HG03520 (cell line): ENCODE results near the gene SHISA7.
"Not testable (repeated sequence)": the region's sequence is repeated elsewhere in the genome, so short reads cannot be mapped to it uniquely, and the experiment has no call there.

Experiments used
- ATAC-seq: cut with Tn5 transposase; IDR thresholded peaks from one replicate; pipeline ENCODE4 v1.9.1; 2021; ENCODE audit warnings: mild to moderate bottlenecking, moderate library complexity; ENCODE audit not compliant: unreplicated experiment

The SHISA7 gene

DNA sequence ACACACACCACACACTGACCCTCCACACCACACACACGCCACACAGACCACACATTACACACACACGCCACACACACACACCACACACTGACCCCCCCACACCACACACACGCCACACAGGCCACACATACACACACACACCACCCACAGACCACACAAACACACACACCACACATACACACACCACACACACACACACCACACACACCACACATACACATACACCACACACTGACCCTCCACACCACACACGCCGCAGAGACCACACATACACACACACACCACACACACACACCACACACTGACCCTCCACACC is 5.0 kb upstream of the SHISA7 start:
- ATAC-seq, result not testable (repeated sequence)

DNA sequence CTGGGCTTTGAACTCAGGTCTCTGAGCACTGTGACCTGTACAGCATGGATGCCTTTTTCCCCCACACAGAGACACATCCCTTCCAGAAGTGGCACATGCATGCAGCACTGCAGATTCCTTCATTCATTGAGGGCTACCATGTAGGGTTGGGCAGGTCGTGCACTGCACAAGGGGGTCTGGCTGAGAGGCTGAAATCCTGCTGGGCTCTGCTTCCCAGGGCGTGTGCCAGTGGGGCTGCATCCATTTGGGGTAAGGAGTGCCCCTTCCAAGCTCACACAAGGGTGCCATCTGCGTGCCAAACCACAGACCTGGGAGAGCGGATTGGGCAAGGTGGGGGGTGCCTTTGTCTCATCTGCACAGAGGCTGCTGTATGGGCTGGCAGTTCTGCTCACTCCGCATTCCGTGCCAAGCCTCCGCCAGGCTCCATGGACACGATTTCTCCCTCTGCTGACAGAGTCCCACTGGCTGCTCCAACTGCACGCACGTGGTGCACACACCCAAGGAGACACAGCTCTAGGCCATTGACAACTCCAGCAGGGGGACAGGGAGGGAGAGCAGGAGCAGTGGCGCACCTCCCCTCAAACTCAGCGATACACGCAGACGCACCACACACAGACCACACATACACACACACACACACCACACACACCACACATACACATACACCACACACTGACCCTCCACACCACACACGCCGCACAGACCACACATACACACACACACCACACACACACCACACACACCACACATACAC is 4.5 kb upstream of the SHISA7 start:
- ATAC-seq, result no peak

GRCh38 chr19:55446060-55446459 is 3.0 kb upstream of the SHISA7 start:
- no peak for ATAC-seq

GRCh38 chr19:55444646-55445045 is 1.5 kb upstream of the SHISA7 start:
- ATAC-seq, result no peak

DNA sequence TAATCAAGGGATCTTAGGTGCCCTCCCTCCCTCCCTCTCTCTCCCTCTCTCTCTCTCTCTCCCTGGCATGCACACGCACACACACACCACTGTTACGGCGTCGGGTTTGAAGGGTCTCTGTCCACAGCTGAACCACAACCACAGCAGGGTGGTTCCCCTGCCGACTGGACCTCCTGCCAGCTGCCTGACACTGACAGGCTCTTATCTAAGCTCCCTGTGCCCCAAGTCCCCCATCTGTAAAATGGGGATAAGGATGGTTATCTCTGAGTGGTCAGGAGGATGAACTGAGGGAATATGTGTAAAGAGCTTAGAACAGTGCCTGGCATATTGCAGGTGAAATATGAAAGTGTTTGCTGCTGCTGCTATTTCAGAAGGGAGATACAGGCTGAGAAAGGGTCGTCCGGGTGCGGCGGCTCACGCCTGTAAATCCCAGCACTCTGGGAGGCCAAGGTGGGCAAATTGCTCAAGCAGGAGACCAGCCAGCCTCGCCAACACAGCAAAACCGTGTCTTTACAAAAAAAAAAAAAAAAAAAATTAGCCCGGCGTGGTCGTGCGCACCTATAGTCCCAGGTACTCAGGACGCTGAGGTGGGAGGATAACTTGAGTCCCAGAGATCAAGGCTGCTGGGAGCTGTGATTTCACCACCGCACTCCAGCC is 852 bp upstream of the SHISA7 start:
- ATAC-seq, result no peak

DNA sequence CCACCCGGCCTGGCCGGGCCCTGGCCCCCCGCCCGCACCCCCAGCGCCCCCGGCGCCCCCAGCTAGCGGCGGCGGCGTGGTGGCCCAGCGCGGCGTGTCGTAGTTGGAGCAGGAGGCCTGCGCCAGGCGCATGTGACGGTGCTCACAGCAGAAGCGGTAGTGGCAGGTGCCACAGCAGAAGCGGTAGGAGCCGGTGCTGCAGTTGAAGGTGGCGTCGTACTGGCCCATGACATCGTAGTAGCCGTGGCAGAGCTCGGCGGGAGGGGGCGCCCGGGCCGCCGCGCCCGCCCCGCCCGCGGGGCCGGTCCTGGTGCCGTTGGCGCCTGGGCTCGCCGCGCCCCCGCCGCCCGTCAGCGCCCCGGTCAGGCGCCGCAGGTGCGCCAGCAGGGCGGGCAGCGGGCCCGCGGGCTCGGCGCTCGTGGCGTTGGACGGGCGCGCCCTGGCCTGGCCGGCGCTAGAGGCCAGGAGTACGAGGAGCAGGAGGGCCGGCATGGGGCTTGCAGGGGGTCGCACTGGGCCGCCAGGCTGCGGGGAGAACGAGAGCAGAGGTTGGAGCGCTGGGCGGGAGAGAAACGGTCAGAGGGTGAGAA is 633 bp downstream of the SHISA7 start:
- no peak for ATAC-seq

DNA sequence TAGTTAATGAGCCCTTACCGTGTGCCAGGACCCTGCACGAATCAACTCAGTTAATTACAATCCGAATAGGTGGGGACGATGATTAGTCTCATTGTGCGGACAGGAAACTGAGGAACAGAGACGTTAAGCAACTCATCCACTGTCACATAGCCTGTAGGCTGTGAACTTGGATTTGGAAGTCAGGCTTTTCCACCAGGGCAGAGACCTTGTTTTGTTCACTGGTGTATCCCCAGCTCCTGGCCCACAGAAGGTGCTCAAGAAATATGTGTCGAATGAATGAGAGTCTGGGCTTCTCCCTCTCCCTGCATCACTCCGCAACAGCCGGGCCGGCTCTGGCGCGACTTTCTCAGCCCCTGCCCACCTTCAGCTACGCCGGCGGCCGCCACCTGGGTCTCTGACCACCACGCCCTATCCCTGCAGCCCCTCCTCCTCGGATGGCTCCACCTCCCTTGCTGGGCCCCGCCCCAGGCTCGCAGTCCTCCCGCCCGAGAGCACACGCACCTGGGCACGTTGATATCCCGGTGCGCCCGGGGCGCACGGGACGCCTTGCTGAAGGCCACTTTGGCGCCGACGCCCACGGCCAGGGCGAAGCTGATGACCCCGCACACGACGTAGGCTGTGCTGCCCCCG is 1.3 kb downstream of the SHISA7 start:
- no peak for ATAC-seq

- ATAC-seq, result no peak
These were observed 1.8 kb downstream of the SHISA7 start for GRCh38 chr19:55441319-55441691.

DNA sequence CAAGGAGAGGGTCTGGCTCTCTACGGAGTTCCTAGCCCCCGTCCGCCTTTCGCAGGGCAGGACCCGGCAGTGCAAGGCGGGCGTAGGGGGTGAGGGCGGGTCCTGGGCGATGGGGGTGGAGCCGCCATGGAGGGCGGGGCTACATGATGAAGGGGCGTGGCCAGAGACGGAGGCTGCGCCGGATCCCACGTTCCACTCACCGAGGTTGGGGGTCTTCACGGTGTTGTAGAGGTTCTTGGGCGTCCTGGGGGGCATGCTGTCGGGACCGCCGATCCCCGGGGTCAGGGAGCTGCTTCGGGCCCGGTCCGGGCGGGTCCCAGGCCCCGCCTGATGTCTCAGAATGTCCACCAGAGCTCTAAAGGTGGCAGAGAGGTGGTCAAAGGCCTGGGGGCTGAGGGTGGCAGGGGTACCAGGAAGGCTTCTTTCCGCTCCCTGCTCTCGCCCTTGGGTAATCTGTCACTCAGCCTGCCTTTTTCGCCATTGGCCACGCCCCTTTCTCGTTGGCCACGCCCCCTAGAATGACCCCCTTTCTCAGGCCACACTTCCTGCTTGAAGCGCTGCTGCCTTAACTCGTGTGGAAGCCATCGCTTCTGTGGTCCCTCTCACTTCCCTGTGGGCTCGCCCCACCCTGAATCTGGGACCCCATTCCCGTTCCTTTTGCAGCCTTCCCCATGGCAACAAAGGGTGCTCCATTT is 2.5 kb downstream of the SHISA7 start:
- ATAC-seq, result no peak

DNA sequence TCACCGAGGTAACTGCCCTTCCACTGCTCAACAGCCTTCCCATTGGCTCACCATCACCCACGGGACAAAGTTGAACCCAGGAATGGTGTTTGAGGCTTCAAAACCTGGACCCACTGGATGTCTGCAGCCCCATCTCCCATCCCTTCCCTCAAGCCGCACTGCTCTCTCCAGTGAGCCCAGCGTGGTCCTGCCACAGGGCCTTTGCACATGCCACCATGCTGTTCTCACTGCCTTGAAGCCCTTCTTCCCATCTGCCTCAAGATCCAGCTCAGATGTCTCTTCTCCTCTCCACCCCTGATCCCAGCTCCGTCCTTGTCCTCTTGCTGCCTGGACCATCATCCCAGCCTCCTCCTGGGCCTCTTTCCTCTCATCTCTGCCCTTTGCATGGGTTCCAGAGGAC is 4.0 kb downstream of the SHISA7 start:
- no peak for ATAC-seq

GRCh38 chr19:55437410-55437809 is 5.7 kb downstream of the SHISA7 start:
- no peak for ATAC-seq

DNA sequence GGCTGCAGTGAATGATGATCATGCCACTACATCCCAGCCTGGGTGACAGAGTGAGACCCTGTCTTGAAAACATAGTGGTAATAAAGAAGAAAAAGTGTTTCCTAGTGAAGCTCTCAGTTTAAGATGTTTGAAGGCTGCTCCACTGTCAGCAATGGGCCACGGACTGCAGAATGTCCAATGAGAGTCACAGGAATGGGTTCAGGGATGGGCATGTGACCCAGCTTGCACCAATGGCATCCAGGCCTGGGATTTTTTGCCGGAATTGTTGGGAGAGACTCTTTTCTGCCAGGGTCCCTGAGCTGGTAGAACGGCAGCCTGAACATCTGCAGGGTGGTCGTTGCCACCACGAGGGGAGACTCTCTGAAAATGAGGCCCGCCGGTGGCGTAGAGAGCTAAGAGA is 6.3 kb downstream of the SHISA7 start:
- ATAC-seq, result no peak

DNA sequence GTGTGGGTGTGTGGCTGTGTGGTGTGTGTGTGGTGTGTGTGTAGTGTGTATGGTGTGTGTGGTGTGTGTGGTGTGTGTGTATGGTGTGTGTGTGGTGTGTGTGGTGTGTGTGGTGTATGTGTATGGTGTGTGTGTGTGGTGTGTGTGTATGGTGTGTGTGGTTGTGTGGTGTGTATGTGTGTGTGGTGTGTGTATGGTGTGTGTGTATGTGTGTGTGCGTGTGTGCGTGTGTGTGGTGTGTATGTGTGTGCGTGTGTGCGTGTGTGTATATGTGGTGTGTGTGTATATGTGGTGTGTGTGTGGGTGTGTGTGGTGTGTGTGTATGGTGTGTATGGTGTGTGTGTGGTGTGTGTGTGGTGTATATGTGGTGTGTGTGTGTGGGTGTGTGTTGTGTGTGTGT is 8.1 kb downstream of the SHISA7 start:
- ATAC-seq, result no peak

DNA sequence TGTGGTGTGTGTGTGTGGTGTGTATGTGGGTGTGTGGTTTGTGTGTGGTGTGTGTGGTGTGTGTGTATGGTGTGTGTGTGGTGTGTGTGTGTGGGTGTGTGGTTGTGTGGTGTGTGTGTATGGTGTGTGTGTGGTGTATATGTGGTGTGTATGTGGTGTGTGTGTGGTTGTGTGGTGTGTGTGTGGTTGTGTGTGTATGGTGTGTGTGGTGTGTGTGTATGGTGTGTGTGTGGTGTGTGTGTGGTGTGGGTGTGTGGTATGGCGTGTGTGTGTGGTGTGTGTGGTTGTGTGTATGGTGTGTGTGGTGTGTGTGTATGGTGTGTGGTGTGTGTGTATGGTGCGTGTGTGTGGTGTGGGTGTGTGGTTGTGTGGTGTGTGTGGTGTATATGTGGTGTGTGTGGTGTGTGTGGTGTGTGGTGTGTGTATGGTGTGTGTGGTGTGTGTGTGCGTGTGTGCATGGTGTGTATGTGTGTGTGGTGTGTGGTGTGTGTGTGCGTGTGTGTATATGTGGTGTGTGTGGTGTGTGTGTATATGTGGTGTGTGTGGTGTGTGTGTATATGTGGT is 8.7 kb downstream of the SHISA7 start:
- ATAC-seq, result no peak

- ATAC-seq, result no peak
These were observed 9.8 kb downstream of the SHISA7 start for GRCh38 chr19:55433292-55433691.

- no peak for ATAC-seq
These were observed 10.7 kb downstream of the SHISA7 start for GRCh38 chr19:55432241-55432959.

GRCh38 chr19:55431183-55431582 is 11.9 kb downstream of the SHISA7 start:
- ATAC-seq, result no peak

DNA sequence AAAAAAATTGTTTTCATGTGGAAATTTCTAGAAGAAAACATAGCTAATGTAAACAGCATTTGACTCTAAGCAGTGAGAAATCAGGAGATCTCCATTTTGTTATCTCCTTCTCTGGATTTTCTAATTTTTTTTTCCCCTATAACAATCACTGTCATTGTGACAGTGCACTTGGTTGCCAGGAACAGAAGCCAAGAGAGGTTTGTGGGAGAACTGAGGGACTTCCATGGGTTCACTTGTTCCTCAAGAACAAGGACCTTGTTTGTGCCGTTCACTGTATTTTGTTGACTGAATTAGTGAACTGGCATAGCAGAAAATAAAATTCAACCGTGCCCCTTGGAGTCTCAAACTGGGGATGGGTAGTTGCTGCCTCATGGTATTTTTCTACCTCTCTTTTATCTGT is 17.1 kb downstream of the SHISA7 start:
- ATAC-seq, result no peak

GRCh38 chr19:55424518-55424917 is 18.6 kb downstream of the SHISA7 start:
- ATAC-seq, result no peak

- no peak for ATAC-seq
These were observed 19.7 kb downstream of the SHISA7 start for GRCh38 chr19:55423225-55424005.
